DMS153 (cell line): Measurements from ENCODE around the gene NEUROD4.

Experiments used
- DNase-seq: peaks from one replicate; lab custom pipeline; 2025; lab: John Stamatoyannopoulos, UW

The NEUROD4 gene

DNA sequence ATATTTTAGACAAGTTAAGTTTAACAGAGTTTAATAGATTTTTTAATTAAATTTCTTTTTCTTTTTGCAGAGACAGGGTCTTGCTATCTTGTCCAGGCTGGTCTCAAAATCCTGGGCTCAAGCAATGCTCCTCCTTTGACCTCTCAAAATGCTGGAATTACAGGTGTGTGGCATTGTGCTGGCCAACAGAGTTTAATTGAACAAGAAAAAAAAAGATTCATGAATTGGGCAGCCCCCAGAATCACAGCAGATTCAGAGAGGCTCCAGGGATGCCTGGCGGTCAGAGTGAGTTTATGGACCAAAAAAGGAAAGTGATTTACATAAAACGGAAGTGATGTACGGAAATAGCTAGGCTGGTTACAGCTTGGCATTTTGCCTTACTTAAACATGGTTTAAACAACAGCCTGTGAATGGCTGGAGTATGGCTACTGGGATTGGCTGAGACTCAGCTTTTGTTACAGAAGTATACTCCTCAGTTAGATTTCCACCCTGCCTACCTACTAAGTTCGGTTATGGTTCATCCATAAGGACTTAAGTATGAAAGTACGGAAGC is 20.7 kb upstream of the NEUROD4 start:
- no peak for DNase-seq

DNA sequence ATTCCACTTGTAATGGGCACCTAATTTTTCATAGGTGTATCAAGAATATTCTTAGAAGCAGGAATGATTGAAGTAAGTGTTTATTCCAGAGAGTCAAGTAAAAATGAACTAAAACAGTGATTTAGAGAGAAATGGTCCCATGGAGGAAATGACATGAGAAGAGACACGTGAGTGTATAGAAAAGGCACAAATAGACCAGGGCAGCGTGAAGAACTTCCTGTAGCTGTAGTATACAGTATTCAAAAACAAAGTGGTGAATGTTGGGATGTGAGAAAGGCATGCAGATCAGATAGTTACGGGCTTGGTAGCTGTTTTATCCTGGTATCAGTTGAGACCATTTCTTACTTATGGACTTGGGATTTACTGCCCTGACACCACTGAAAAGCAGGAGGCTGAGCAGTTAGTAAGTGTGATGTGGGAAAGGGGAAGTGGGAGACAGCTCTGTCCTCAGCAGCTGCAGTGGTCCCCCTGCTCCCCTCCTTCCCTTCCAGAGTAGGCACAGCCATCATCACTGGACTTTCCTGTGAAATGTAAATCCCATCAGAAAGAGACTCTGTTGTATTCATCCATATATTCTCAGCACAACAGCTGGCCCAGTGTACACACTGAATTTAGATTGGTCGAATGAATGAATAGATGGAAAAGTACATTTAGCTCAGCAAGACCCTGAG is 18.4 kb upstream of the NEUROD4 start:
- no peak for DNase-seq

DNA sequence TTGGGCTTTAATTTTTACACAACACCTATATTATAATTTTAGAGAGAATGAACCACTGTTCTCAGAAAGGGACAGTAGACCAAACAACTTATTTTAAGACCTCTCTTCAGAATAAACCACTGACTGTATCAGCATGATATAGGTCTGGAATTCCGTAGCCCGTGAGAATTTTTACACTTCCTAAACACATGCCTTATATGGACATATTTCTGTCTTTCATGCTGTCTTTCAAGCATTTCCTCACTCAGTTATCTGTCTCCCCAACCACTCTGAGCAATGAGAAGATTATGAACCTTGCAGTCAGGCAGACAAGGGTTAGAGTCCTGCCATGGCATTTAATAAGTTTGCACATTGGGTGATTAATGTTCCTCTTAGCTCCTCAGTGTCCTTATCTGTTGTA is 17.4 kb upstream of the NEUROD4 start:
- no peak for DNase-seq

DNA sequence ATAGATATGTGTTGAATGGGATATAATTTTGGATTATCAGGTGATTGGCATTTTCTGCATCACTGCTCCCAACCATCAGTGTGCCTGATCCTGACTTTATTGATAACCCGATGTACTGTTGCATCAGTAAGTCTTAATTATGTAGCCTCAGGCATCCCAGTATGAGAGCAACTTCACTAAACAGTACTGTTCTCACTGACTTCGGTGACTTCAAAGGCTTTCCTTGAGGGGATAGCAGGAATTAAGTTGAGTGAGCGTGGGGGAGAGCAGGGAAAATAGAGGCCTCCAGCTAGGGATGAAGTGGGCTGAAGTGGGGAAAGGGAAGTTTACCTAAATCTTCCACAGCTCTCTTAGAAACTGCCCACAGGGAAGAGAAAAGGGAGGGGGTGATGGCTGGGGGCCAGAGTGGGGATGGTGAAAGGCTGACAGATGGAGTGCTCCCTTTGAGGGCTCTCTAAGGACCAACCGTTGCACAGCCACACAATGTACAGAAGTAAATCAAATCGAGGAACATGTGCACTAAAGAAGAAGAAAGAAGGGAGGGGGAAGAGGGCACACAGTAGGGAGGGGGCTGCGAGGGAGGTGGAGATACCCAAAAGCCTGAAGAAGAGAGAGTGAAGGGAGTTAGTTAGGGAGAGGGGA is 10.7 kb upstream of the NEUROD4 start:
- peak; percentile 19 for DNase-seq

DNA sequence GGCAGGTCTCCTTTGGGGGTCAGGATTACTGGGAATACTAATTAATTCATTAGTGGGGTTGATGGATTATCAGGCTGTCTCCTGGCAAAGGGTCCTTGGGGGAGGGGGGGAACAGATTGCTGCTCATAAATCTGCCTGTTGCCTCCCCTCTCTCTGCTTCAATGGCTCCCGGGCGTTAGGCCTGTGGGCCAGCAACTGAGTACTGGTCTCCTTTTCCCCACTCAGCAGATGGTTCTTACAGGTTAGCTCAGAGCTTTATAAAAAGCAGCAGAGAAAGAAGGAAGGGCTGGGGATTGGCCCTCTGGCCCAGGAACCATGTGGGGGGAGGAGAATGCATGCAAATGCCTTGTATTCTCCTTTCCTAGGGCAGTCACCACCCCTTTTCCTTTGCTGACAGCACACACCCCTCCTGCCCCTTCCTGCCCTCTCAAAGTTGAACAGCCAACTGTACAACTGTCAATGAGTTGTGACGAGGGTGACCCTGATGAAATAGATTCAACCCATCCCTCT is 2.3 kb upstream of the NEUROD4 start:
- no peak for DNase-seq

DNA sequence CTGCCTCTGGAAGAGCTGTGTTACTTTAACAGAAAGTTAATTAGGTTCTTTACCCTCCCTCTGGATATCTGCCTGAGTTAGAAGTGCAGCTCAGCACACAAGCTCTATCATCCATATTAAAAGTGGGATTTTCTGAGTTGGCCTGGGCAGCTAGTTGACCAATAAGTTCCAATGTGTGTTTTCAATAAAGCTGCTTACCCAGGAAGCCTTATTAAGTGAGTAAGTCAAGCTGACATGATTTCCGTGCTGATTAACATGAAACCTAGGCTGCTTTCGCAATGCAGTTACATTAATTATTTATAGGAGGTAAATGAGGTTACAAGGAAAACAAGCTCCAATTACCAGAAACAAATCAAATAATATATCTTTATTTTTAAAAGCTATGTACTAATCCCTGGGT is 4.8 kb downstream of the NEUROD4 start:
- no peak for DNase-seq

DNA sequence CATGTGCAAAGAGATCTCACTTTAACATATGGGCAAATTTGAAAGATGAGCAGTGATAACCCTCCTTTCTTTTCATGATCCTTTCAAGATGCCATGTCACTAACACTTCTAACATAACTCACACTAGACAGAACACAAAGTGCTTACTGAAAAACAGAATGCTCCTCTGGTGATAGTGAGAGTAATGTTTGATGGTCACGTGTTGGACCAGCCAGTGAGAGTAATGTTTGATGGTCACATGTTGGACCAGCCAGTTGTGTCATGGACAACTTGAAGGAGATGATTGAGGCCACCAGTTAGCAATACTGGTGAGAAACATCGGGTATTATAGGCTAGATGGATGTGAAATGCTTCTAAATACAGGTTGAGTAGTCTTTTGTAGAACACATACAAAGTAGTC is 5.7 kb downstream of the NEUROD4 start:
- no peak for DNase-seq

DNA sequence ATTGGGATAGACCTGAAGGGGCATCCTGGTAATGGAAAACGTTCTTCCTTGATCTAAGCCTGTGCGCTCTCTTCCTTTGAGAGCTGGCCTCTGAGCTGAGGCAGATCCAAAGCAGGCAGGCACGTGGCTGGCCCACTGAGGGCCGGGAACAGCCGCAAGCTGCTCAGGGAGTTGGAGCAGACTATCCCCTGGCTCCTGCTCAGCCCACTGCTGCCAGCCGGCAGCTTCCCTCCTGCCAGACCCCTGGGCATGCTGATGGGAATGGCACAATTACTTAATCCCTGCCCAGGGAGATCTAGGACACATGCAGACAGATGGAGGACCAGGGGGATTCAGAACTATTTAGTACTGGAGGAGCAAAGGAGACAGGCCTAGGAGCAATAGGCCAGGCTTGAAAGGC is 14.4 kb downstream of the NEUROD4 start:
- DNase-seq, result no peak

DNA sequence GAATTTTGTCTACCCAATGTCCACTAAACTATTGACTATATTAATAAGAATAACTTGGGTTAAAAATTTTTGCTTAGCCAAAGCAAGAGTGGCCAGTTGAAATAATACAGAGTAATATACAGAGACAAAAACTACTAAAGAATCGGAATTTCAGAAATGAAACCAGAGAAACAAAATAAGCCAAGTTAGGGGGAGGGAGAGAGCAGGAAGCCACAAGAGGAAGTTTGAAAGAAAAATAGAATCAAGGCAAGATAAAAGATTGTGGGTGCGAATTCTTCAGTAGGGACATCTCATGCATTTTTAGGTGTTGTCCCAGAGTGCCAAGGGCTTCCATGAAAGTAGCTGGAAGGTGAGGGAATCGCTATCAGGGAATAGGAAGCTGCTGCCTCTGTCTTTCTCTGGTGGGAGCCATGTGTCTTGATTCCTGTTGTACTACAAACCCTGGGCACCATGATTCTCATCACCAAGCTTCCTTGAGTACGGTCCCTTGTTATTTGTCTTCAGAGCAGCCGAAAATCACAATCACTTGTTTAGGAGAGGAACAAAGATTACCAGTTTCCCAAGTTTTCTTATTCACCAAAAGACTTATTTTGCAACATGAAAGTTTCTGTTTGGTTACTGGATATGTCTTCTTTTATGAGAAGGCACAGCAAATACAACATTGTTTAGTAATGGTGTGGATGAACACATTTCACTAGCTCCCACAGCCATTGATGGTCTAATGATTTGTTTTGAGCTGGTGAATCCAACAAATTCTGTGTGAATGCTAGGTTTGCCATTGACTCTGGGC is 16.7 kb downstream of the NEUROD4 start:
- DNase-seq, result no peak

DNA sequence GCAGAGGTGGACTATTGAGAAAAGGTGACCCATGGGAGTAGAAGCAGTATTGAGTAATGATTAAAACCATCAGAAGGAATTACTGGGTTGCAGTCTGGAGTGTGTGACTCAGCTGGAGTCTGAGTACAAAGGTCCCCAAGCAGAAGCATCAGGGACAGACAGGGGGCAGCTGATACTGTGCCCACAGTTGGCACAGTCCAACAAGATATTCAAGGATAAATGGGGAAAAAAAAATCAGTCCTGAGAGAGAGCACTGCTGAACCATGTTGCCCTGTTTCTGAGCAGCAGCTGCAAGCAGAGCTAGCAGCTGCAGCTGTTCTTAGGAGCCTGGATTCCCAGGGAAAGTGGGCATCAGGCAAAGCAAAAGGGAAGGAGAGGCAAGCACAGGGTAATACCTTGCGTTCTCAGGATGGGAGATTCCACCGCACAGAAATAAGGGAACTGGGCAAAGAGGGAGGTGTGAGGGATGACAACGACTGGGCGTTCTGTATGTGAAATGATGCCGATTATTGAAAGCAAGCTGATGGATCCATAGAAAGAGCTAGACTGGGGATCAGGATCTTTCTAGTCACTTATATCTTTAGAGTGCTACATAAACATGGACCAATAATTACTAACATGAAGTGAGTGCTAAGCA is 17.7 kb downstream of the NEUROD4 start:
- DNase-seq, result no peak

DNA sequence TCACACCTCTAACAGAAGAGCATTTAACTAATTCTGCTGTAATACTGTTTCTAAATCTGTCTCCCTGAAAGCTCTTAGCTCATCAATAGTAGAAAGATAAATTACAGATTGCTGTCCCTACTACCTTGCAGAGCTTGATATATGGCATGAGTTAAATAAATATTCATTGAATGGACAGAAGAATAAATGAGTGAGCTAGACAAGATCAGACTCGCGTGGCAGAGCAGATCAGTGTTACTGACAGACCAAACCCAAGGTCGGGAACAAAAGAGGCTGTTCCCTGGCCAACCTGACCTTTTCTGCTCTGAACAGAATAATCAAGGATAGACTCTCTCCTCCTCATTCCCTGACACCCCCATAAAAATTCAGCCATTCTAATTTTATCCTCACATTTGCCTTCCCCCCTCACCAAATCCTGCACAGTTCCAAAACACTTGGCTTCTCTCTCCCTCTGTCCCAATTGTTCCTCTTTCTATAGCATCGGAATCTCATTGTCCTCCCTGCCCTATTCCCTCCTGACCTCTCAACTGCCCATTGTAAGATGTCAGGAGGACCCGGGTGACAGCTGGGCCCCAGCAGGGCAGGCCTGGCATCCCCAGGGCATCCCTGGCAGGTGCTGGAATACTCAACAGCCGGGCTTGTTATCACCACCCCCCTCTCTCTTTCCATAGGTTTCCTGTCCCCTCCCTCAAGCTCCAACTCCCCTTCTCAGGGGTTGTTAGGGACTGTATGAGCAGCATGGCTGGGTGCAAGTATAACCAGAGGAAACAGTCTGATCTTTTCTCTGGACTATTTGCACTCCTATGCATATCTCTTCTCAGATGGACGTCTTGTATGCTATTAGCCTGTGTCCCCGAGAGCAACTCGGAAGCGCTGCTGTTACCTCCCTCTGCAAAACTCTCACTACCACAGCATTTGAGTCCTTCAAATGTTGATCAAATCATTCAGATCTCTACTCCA is 19.9 kb downstream of the NEUROD4 start:
- DNase-seq, result no peak

DNA sequence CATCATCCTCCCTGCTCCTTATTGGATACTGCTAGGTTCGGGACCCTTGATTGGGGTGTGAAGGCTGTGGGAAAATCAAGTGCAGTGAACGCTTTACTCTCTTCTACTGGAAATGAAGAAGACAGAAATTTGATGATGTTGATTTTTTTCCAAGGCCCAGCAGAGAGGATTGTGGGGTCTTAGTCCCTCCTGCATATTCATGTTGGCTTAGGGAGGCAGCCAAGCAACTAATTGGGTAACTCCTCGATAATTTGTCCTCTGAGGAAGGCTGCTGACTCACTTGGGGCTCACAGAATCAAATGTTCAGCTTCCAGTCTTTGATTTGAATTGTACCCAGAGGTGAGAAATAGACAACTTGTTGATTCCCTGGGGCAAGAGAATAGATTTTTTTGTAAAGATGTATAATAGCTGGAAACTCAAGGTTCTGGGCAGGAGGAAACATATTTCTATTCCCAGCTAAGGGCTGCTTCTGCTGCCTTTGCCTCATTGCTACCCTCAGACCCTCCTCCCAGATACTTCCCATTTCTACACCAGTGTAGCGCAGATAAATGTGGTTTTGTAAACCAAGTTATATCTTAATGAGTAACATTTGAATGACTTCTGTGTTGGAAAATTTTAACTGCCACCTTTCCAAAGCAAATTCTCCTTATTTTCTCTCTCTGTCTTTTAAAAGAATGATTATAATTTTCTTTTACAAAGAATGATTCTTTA is 21.7 kb downstream of the NEUROD4 start:
- DNase-seq, result no peak

DNA sequence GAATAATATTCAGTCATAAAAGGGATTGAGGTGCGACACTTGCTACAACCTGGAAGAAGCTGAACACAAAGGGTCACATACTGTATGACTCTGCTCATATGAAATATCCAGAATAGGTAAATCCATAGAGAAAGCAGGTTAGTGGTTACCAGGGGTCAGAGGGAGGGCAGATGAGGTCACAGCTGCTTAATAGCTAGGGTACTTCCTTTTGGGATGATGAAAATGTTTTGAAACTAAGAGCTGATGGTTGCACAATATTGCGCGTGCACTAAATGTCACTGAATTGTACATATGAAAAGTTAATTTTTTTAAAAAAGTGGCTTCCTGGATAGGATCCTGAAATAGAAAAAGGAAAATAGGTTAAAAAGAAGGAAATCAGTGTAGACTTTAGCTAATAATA is 23.8 kb downstream of the NEUROD4 start:
- no peak for DNase-seq

DNA sequence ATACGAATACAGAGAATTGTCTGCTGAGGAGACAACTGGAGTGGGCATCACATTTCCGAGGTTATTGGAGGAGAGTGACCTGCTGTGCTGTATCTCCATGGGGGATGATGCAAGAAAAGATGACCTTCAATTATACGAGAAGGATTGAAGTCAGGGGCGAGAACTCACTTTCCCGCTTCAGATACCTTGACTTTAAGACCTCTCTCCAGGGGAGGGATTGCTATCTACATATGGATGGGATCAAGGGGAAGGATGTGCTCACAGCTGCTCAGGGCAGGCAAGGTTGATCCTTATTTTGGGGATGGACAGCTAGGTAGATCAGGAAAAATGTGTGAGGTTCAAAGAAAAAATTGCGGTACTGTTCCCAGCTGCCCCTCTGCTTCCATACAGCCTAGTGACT is 24.4 kb downstream of the NEUROD4 start:
- no peak for DNase-seq

DNA sequence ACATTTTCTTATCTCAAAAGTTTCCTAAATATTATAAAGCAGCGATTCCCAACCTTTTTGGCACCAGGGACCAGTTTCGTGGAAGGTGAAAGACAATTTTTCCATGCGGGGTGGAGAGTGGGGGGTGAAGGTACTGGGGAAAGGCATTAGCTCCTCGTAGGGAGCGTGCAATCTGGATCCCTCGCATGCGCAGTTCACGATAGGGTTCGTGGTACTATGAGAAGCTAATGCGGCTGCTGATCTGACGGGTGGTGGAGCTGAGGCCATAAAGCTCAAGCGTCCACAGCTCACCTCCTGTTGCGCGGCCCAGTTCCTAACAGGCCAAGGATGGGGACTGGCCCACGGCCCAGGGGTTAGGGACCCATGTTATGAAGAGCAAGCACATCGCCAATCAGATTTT is 29.9 kb downstream of the NEUROD4 start:
- no peak for DNase-seq

DNA sequence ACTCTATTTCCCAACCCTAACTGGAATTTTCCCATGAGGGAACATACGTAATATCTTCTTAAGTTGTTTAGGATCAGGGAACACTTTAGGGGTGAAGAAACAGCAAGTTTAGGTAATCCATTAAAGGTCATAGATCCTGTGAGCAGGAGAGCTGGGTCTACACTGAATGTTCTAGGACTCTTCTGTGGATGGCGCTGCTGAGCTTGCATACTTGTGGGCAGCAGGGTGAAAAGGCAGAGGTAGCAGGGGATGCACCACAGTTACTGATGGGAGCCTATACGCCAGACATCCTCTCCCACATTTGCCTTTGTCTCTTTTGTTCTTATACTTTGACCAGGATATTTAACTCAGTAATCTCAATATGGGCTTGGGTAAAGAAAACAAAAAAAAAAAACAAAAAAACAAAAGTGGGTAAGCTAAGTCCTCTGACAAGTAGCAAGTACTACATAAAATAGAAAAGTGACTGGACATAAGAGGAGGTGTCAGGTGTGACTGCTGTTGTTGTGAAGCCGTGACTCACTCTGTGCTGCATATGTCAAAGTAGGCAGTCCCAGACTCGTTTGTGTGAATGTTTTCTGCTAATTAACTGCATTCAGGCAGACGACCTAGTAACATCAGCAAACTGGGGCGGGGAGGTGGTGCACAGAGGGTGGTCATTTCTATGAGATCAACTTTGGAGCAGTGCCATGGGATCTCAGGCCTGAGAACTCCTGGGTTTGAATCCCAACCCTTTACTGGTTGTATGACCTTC is 31.6 kb downstream of the NEUROD4 start:
- peak; percentile 7 for DNase-seq

DNA sequence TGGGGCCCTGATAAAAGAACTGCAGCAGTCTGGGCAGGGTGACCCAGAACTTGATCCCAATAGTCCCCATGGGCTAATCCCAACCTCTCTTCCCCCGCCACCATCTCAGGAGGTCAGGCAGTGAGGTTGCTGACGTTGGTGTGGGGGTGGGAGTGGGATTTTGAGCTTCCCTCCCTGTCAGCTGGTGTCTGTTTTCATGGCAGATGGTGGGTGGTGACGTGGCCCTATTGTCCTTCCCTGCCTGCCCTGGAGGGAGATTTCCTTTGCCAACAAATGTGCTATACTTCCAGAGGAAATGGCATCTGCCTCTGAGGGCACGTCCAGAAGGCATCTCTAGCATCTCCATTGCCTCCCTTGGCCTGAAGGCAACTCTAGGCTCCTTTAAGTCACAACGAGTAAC is 37.7 kb downstream of the NEUROD4 start:
- DNase-seq, result peak; percentile 73

DNA sequence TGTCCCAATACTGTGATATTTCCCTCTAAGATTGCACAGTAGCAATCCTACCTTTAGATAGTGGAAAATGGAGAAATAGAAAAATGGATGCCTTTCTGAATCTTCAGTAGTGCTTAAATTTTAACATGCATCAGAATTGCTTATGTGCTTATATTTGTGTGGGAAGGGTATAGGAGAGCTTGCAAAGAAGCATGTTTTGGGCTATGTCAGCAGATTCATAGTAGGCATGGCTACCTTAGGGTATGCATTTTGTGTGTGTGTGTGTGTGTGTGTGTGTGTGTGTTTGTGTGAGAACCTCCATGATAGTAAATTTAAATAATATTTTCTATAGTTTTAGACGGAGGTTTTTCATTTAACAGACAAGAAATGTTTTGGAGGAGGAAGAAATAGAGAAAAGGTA is 38.3 kb downstream of the NEUROD4 start:
- no peak for DNase-seq

DNA sequence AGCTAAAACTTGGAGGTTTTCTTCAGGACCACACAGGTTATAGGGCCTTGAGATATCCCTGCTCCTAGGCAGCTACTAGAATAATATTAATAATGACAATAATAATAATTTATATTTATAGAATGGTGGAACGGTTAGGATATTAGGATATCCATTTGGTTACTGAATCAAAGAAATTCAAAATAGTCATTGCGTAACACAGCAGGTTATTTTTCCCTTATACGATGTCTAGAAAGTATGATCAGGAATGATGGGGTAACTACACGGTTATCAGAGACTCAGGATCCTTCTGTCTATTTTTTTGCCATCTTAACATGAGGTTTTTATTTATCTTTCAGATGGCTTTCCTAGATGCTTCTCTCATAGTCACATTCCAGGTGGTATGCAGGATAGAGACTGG is 39.0 kb downstream of the NEUROD4 start:
- DNase-seq, result no peak

DNA sequence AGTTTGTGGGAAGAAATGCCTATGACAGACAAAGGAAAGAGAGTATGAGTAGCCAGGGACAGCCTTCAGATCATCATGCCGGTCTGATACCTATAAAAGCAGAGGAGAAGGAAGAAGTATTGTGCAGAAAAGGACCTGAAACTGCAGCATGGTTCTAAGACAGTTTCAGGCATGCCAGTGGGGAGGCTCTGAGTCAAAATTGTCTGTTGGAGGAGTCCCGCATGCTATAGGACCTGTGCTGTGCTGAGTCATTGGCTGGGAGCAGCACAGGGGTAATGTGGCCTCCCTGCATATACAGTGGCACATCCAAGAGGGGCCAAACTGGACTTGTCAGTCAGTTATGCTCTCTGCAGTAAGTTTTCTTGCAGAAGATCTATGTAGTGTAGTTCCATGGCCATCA is 40.7 kb downstream of the NEUROD4 start:
- no peak for DNase-seq
